Adipocyte (in vitro differentiated cells): ENCODE results near the gene BCAT1.

Source experiments
- DNase-seq: peaks from one replicate; pipeline ENCODE4 v3.0.0-alpha.2; 2015; ENCODE audit warnings: low read depth
- H3K27me3 ChIP-seq: replicated peaks from 2 replicates; pipeline ENCODE4 v1.7.0; 2013; ENCODE audit warnings: mild to moderate bottlenecking, low read length, moderate library complexity; ENCODE audit not compliant: control insufficient read depth, insufficient read depth
- H3K36me3 ChIP-seq: 2 replicates; pipeline ENCODE4 v1.7.0; 2013; ENCODE audit warnings: low read length, mild to moderate bottlenecking, moderate library complexity; ENCODE audit not compliant: control insufficient read depth, insufficient read depth, severe bottlenecking
- H3K4me1 ChIP-seq: 2 replicates; pipeline ENCODE4 v1.7.0; 2013; ENCODE audit warnings: mild to moderate bottlenecking, low read length, moderate library complexity; ENCODE audit not compliant: control insufficient read depth, insufficient read depth
- H3K4me3 ChIP-seq: 2 replicates; pipeline ENCODE4 v1.7.0; 2013; ENCODE audit warnings: mild to moderate bottlenecking, low read length, moderate library complexity
- H3K9ac ChIP-seq: 2 replicates; pipeline ENCODE4 v1.7.0; 2013; ENCODE audit warnings: mild to moderate bottlenecking, low read length, moderate library complexity
- H3K9me3 ChIP-seq: 2 replicates; pipeline ENCODE4 v1.7.0; 2013; ENCODE audit warnings: mild to moderate bottlenecking, low read length, moderate library complexity; ENCODE audit not compliant: control insufficient read depth

BCAT1 gene

DNA sequence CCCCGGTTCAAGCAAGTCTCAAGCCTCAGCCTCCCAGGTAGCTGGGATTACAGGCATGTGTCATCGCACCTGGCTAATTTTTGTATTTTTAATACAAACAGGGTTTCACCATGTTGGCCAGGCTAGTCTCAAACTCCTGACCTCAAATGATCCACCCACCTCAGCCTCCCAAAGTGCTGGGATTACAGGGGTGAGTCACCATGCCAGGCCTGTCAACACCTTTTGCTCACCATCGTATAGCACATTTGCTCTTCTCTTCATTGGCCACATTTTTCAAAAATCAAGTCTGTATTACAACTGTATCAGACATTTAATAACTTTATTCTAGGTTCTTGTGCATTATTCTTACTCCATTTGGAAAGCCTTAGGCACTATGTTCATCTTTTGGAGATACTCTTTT is 50.3 kb downstream of the BCAT1 start:
- no peaks in the 10 kb centered on the region for H3K27me3 ChIP-seq
- no peak for DNase-seq
- H3K4me1 ChIP-seq = peaks cover 58% of the 10 kb centered on the region
- H3K36me3 ChIP-seq = no peaks in the 10 kb centered on the region
- no peak overlapping the region for H3K9ac ChIP-seq
- H3K4me3 ChIP-seq = no peak overlapping the region
- no peaks in the 10 kb centered on the region for H3K9me3 ChIP-seq

DNA sequence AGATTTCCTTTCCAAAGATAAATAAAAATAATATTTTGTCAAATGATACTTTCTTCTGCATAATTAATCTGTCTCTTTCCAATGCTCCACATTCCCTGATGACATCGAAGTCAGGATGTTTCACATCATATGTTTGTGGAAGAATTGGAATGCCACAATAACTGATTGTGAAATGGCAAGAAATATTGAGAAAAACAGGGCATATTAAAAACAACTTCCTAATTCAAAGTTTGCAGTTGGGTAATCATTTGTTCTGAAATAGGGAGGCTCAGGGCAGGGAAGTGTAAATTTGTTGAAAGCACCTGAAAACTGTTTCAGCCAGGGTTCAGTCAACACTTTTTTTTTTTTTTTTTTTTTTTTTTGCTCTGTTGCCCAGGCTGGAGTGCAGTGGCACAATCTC is 50.7 kb downstream of the BCAT1 start:
- Histone ChIP-seq H3K4me3 (no peak overlapping the region), H3K9ac (no peak overlapping the region), H3K9me3 (no peaks in the 10 kb centered on the region), H3K4me1 (peaks cover 54% of the 10 kb centered on the region), H3K27me3 (no peaks in the 10 kb centered on the region), H3K36me3 (no peaks in the 10 kb centered on the region)
- DNase-seq = peak; percentile 76

DNA sequence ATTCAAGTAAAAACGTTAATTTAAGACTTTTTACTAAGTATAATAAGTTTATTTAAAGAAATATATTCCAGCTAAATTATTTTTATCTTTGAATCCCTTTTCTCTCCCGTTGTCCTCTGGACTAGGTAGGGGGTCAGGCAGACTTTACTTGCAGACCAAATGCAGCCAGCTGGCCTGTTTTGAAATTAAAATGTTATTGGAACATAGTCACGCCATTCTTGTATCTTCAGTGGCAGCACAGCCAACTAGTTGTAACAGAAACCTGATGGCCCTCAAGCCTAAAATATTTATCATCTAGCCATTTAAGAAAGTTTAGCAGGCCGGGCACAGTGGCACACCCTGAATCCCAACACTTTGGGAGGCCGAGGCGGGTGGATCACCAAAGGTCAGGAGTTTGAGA is 52.7 kb downstream of the BCAT1 start:
- H3K4me1 ChIP-seq = peaks cover 52% of the 10 kb centered on the region
- H3K9me3 ChIP-seq = no peaks in the 10 kb centered on the region
- H3K36me3 ChIP-seq = peaks cover 6% of the 10 kb centered on the region
- H3K4me3 ChIP-seq = no peak overlapping the region
- no peaks in the 10 kb centered on the region for H3K27me3 ChIP-seq
- H3K9ac ChIP-seq = peak overlapping the region; percentile 33
- DNase-seq = no peak

DNA sequence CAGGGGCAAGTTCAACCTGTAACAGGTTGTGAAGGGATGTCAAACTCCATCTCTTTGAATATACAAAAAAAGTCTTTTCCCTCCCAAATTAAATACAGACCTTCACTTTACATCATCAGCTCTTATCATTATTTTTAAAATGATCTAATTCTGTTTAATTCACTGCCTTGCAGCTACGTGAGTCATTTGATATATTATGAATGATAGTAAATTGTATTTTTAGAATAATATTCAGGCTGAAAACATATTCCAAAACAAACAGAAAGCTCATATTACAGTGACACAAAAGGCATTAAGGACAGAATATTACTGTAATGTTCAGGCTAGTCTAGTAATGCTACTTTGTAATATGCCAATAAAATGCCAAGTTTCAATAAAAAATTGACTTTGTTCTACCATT is 53.3 kb downstream of the BCAT1 start:
- peaks cover 51% of the 10 kb centered on the region for H3K4me1 ChIP-seq
- H3K4me3 ChIP-seq = no peak overlapping the region
- H3K27me3 ChIP-seq = no peaks in the 10 kb centered on the region
- no peaks in the 10 kb centered on the region for H3K9me3 ChIP-seq
- H3K9ac ChIP-seq = peak overlapping the region; percentile 33
- H3K36me3 ChIP-seq = peaks cover 6% of the 10 kb centered on the region
- peak; percentile 41 for DNase-seq

DNA sequence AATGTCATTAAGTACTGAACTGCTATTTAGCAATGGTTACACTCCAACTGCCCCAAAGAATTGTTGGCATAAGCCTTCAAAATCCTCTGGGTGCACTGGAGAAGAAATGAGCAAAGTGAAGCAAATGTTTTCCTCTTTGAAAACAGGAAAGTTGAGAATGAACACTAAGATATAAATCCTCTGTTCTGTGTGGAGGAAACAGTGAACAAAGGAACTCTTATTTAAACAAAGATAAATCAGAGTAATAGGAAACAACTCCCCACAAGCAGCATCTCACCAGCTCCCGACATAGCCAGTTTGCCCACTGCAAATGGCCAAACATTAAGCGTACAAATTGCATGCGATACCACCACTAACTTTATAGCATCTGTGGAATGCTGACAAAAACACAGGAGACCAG is 54.0 kb downstream of the BCAT1 start:
- no peak for DNase-seq
- peaks cover 9% of the 10 kb centered on the region for H3K36me3 ChIP-seq
- peaks cover 51% of the 10 kb centered on the region for H3K4me1 ChIP-seq
- H3K9ac ChIP-seq = peak overlapping the region; percentile 43
- peak overlapping the region; percentile 18 for H3K4me3 ChIP-seq
- H3K9me3 ChIP-seq = no peaks in the 10 kb centered on the region
- H3K27me3 ChIP-seq = no peaks in the 10 kb centered on the region

DNA sequence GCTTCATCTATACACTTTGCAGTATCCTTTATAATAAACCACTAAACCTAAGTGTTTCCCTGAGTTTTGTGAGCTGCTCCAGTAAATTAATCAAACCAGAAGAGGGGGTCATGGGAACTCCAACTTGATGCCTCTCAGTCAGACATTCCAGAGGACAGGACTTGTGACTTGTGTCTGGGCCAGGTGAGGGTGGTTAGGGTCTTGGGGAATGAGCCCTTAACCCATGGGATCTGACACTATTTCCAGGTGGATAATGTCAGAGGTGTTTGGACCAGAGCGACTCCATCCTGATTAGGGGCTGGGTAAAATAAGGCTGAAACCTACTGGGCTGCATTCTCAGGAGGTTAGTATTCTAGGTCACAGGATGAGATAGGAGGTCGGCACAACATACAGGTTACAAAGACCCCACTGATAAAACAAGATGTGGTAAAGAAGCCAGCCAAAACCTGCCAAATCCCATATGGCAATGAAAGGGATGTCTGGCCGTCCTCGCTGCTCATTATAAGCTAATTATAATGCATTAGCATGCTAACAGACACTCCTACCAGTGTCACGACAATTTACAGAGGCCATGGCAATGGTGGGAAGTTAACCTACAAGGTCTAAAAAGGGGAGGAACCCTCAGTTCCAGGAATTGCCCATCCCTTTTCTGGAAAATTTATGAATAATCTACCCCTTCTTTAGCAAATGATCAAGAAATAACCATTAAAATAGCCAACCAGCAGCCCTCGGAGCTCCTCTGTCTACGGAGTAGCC is 58.7 kb downstream of the BCAT1 start:
- no peak overlapping the region for H3K4me3 ChIP-seq
- H3K4me1 ChIP-seq = peaks cover 14% of the 10 kb centered on the region
- no peak overlapping the region for H3K9ac ChIP-seq
- peaks cover 11% of the 10 kb centered on the region for H3K36me3 ChIP-seq
- no peaks in the 10 kb centered on the region for H3K9me3 ChIP-seq
- DNase-seq = no peak
- no peaks in the 10 kb centered on the region for H3K27me3 ChIP-seq

DNA sequence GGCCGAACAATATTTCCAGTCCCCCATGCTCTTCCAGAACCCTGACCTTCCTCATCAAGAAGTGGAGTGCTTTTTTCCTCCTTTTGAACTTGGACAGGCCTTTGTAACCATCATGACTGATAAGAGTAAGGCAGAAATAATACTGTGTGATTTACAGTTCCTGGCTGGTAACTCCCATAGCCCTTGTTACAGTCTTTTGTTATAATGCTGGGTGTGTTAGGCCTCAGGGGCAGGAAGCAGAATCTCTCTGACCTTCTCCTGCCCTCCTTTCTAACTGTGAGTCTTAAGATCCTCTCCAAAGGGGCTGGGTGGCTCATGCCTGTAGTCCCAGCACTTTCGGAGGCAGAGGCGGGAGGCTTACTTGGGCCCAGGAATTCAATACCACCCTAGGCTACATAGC is 59.5 kb downstream of the BCAT1 start:
- DNase-seq = no peak

DNA sequence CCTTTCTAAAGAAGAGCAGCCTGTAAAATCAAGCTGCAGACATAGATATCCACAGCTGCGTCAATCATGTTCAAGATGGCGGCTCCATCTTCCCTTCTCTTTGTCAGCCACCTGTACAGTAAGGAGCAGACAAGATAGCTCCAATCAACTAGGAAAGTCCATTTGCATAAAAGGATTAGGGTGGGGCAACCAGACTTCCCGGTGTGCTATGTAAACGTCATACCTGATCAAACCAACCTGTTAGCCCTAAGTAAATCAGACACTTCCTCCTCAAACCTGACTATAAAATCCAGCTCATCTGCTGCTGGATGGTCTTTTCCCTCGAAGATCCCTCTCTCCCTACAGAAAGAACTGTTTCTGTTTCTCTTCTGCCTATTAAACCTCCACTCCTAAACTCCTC is 60.1 kb downstream of the BCAT1 start:
- Histone ChIP-seq H3K4me3 (no peak overlapping the region), H3K4me1 (peaks cover 5% of the 10 kb centered on the region), H3K9me3 (no peaks in the 10 kb centered on the region), H3K36me3 (peaks cover 11% of the 10 kb centered on the region), H3K27me3 (no peaks in the 10 kb centered on the region), H3K9ac (no peak overlapping the region)
- DNase-seq = no peak

More for the DNA sequence above, 59.5 kb downstream of the BCAT1 start:
- no peak overlapping the region for H3K9ac ChIP-seq
- H3K27me3 ChIP-seq = no peaks in the 10 kb centered on the region
- peaks cover 11% of the 10 kb centered on the region for H3K36me3 ChIP-seq
- H3K4me1 ChIP-seq = peaks cover 6% of the 10 kb centered on the region
- no peaks in the 10 kb centered on the region for H3K9me3 ChIP-seq
- H3K4me3 ChIP-seq = no peak overlapping the region

DNA sequence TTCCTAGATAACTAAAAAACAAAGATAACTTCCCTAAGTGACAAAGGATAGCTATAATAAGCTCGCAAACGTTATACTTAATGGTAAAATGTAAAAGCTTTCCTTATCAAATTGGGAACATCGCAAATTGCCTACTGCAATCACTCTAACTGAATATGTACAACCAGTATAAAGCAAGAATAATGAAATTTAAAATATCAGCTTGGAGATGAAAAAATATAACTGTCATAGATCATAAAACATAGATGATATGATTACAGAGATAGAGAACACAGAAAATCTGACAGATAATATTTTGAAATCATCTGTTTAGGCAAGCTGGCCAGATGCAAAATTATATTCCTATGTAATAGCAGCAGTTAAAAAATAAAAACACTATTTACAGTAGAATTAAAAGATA is 64.0 kb downstream of the BCAT1 start:
- Histone ChIP-seq H3K36me3 (peaks cover 2% of the 10 kb centered on the region), H3K9me3 (no peaks in the 10 kb centered on the region), H3K27me3 (no peaks in the 10 kb centered on the region), H3K9ac (no peak overlapping the region), H3K4me1 (peaks cover 1% of the 10 kb centered on the region), H3K4me3 (no peak overlapping the region)
- no peak for DNase-seq

DNA sequence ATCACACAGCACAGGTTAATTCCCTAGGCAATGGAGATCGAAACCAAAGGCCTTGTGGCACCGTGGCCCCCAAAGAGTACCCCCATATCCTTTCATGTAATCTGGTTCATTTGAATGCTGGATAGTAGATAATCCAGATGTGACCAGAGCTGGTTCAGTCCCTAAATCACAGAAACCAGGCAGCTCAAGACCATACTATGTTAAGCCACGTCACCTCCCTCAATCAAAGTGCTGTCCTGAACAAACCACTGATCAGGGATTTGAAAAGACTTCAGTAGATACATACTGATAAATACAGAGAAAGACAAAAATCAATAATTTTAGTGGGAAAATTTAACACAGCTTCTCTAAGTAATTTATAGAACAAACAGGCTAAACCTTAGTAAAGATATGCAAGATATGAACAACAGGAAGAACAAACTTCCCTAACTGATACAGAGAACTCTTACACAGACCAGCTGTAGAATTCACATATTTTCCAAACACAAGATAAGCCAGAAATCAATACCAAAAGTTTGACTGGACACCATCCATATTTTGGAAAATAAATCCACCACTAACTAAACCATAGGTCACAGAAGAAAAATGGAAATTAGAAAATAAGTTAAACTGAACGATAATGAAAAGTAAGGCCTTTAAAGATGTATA is 67.1 kb downstream of the BCAT1 start:
- no peak overlapping the region for H3K9ac ChIP-seq
- DNase-seq = no peak
- H3K4me3 ChIP-seq = no peak overlapping the region
- peaks cover 17% of the 10 kb centered on the region for H3K36me3 ChIP-seq
- H3K9me3 ChIP-seq = no peaks in the 10 kb centered on the region
- no peaks in the 10 kb centered on the region for H3K27me3 ChIP-seq
- H3K4me1 ChIP-seq = peaks cover 9% of the 10 kb centered on the region

DNA sequence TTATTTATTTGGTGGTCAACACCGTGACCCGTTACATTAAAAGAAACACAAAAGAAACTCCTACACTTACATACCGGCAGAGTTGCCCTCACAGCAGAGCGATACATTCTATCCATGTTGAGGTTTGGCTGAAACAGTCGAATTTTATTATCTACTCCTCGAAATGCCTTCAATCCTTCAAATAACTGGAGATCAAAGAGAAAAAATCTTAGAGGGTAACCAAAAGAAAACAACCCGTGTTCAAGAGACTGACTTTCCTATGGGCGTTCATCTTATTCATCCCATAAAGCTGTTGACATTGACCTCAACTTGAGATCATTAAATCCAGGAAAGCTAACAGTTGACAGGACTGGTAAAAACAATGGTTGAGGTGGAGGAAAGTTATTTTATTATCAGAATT is 67.7 kb downstream of the BCAT1 start:
- no peak overlapping the region for H3K4me3 ChIP-seq
- H3K27me3 ChIP-seq = no peaks in the 10 kb centered on the region
- no peak overlapping the region for H3K9ac ChIP-seq
- H3K9me3 ChIP-seq = no peaks in the 10 kb centered on the region
- H3K4me1 ChIP-seq = peaks cover 9% of the 10 kb centered on the region
- DNase-seq = no peak
- peaks cover 18% of the 10 kb centered on the region for H3K36me3 ChIP-seq
